ENCODE results near the gene CDK2AP2. TPM values are rescaled to one million over a fixed set of nuclear protein-coding genes. Genes with fewer than 3 reads are reported as not detected.

CDK2AP2 gene
- total RNA-seq, 1 donor from 2014 or later: 45.0 TPM

DNA sequence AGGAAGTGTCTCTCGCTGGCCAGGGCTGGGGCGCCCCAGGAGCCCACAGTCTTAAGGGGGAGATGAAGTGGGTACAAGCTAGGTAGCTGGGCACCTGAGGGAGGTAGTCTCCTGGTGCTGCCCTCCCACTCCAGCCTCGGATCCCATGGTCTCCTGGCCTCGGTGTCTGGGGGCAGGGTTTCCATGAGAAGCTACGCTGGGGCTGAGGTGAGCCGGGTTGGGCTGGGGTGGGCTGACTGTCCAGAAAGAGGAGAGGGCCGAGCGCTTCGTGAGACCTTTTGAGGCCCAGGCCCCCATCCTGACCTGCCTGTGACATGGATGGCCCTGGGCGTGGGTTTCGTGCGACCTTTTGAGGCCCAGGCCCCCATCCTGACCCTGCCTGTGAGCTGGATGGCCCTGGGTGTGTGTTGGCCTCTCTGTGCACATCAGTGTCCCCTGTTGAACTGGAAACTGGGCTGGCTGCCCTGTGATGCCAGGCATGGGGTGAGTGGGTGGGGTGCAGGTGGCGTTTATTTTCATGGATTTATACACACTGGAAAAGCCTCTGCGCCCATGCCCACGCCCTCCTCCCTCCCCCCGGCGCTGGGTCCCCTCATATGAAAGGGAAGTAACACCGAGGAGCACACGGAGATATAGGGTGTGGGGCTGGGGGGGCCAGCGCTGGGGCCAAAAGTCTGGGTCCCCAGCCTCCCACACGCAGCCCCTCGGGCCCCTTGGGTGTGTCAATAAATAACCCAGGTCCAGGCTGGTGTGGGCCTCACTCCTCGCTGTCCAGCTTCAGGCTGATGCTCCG lies 16.5 kb downstream of the CDK2AP2 start:
- DNase-seq (ENCODE audit: low read depth) (no peak), FAIRE-seq (no peak)
- Histone ChIP-seq H4K20me1 (ENCODE audit: insufficient read depth, low read length) (peaks cover 17% of the 10 kb centered on the region), H3K4me1 (ENCODE audit: insufficient read depth, low read length) (no peaks in the 10 kb centered on the region), H3K27ac (ENCODE audit: low read depth, low read length) (no peak overlapping the region), H3K9me3 (ENCODE audit: insufficient read depth, low read depth, low read length) (no peaks in the 10 kb centered on the region), H3K27me3 (ENCODE audit: insufficient read depth, low read length) (no peaks in the 10 kb centered on the region), H3K36me3 (ENCODE audit: insufficient read depth, low read length) (peaks cover 5% of the 10 kb centered on the region), H3K9ac (ENCODE audit: low read length) (no peak overlapping the region), H3K79me2 (ENCODE audit: insufficient read depth, low read length) (peaks cover 4% of the 10 kb centered on the region), H3K4me2 (ENCODE audit: low read length) (no peak overlapping the region), H2AFZ (ENCODE audit: low read depth, low read length) (no peak overlapping the region), H3K4me3 (ENCODE audit: insufficient read depth, low read depth, low read length) (no peak overlapping the region)
- no peak for TF ChIP-seq EZH2 (IDR thresholded peaks at IDR 0.05; ENCODE audit: insufficient read depth, low read length)
- TF ChIP-seq, protein P1, sequence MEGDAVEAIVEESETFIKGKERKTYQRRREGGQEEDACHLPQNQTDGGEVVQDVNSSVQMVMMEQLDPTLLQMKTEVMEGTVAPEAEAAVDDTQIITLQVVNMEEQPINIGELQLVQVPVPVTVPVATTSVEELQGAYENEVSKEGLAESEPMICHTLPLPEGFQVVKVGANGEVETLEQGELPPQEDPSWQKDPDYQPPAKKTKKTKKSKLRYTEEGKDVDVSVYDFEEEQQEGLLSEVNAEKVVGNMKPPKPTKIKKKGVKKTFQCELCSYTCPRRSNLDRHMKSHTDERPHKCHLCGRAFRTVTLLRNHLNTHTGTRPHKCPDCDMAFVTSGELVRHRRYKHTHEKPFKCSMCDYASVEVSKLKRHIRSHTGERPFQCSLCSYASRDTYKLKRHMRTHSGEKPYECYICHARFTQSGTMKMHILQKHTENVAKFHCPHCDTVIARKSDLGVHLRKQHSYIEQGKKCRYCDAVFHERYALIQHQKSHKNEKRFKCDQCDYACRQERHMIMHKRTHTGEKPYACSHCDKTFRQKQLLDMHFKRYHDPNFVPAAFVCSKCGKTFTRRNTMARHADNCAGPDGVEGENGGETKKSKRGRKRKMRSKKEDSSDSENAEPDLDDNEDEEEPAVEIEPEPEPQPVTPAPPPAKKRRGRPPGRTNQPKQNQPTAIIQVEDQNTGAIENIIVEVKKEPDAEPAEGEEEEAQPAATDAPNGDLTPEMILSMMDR (IDR thresholded peaks at IDR 0.05; ENCODE audit: insufficient read depth, low read depth, low read length): no peak
- Mint-ChIP-seq H3K27ac (ENCODE audit: unreplicated experiment) (no peak overlapping the region), H3K4me3 (ENCODE audit: unreplicated experiment) (no peak overlapping the region), H3K27me3 (ENCODE audit: low read depth, unreplicated experiment) (no peaks in the 10 kb centered on the region), H3K36me3 (ENCODE audit: low read depth, unreplicated experiment) (peaks cover 11% of the 10 kb centered on the region), H3K4me1 (ENCODE audit: low read depth, unreplicated experiment) (peaks cover 2% of the 10 kb centered on the region), H3K9me3 (ENCODE audit: unreplicated experiment) (no peaks in the 10 kb centered on the region)

DNA sequence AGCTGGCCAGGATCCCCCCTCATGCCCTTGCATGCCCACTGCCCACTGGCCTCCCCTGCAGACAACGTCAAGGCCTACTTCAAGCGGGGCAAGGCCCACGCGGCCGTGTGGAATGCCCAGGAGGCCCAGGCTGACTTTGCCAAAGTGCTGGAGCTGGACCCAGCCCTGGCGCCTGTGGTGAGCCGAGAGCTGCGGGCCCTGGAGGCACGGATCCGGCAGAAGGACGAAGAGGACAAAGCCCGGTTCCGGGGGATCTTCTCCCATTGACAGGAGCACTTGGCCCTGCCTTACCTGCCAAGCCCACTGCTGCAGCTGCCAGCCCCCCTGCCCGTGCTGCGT lies 17.3 kb downstream of the CDK2AP2 start:
- peaks cover 13% of the 10 kb centered on the region for H3K36me3 Mint-ChIP-seq (ENCODE audit: low read depth, unreplicated experiment)
- H3K4me2 ChIP-seq (ENCODE audit: low read length): no peak overlapping the region
- H3K27ac Mint-ChIP-seq (ENCODE audit: unreplicated experiment): no peak overlapping the region
- H3K4me3 Mint-ChIP-seq (ENCODE audit: unreplicated experiment): no peak overlapping the region
- no peaks in the 10 kb centered on the region for H3K9me3 ChIP-seq (ENCODE audit: insufficient read depth, low read depth, low read length)
- H3K9me3 Mint-ChIP-seq (ENCODE audit: unreplicated experiment): peaks cover 2% of the 10 kb centered on the region
- no peak overlapping the region for H3K4me3 ChIP-seq (ENCODE audit: insufficient read depth, low read depth, low read length)
- H3K4me1 ChIP-seq (ENCODE audit: insufficient read depth, low read length): no peaks in the 10 kb centered on the region
- H3K27me3 ChIP-seq (ENCODE audit: insufficient read depth, low read length): no peaks in the 10 kb centered on the region
- peaks cover 5% of the 10 kb centered on the region for H3K36me3 ChIP-seq (ENCODE audit: insufficient read depth, low read length)
- TF ChIP-seq, protein P1 (IDR thresholded peaks at IDR 0.05; ENCODE audit: insufficient read depth, low read depth, low read length): no peak
- TF ChIP-seq EZH2 (IDR thresholded peaks at IDR 0.05; ENCODE audit: insufficient read depth, low read length): no peak
- peaks cover 2% of the 10 kb centered on the region for H3K4me1 Mint-ChIP-seq (ENCODE audit: low read depth, unreplicated experiment)
- H3K79me2 ChIP-seq (ENCODE audit: insufficient read depth, low read length): peaks cover 8% of the 10 kb centered on the region
- no peak overlapping the region for H2AFZ ChIP-seq (ENCODE audit: low read depth, low read length)
- H4K20me1 ChIP-seq (ENCODE audit: insufficient read depth, low read length): peaks cover 19% of the 10 kb centered on the region
- no peak for FAIRE-seq
- H3K27me3 Mint-ChIP-seq (ENCODE audit: low read depth, unreplicated experiment): no peaks in the 10 kb centered on the region
- DNase-seq (ENCODE audit: low read depth): no peak
- no peak overlapping the region for H3K27ac ChIP-seq (ENCODE audit: low read depth, low read length)
- no peak overlapping the region for H3K9ac ChIP-seq (ENCODE audit: low read length)

Data from astrocyte (in vitro differentiated cells and primary cell).